ENCODE measurements around the gene PRSS48. TPM values are rescaled to one million over a fixed set of nuclear protein-coding genes. Genes with fewer than 3 reads are reported as not detected.
"Not testable (repeated sequence)": the region's sequence is repeated elsewhere in the genome, so short reads cannot be mapped to it uniquely, and the experiment has no call there.

The PRSS48 gene
- total RNA-seq, 1 donor from 2014 or later, result not detected

- no peak for DNase-seq (ENCODE audit: low spot score in 2 of 2, unreplicated experiment in 2 of 2)
- no peaks in the 10 kb centered on the region for H3K27me3 Mint-ChIP-seq (ENCODE audit: low read depth)
- peaks cover 6% of the 10 kb centered on the region for H3K36me3 Mint-ChIP-seq
- peaks cover 6% of the 10 kb centered on the region for H3K9me3 Mint-ChIP-seq
- TF ChIP-seq CTCF (IDR thresholded peaks at IDR 0.05; ENCODE audit: unreplicated experiment), result no peak
- H3K27ac Mint-ChIP-seq, result peak overlapping the region; percentile 8
- no peak overlapping the region for H3K4me3 Mint-ChIP-seq
- H3K4me1 Mint-ChIP-seq, result peaks cover 14% of the 10 kb centered on the region
These were observed 43.4 kb upstream of the PRSS48 start for GRCh38 chr4:151233600-151233999.

- not testable (repeated sequence) for H3K4me3 Mint-ChIP-seq; H3K27me3 Mint-ChIP-seq (ENCODE audit: low read depth); H3K36me3 Mint-ChIP-seq; H3K27ac Mint-ChIP-seq; DNase-seq (ENCODE audit: low spot score in 2 of 2, unreplicated experiment in 2 of 2); H3K9me3 Mint-ChIP-seq
- peaks cover 19% of the 10 kb centered on the region for H3K4me1 Mint-ChIP-seq
These were observed 41.6 kb upstream of the PRSS48 start for GRCh38 chr4:151235373-151235772.

GRCh38 chr4:151236036-151236435 lies 40.9 kb upstream of the PRSS48 start:
- Mint-ChIP-seq H3K9me3 (no peaks in the 10 kb centered on the region), H3K36me3 (peaks cover 3% of the 10 kb centered on the region), H3K4me1 (peaks cover 19% of the 10 kb centered on the region), H3K27ac (no peak overlapping the region), H3K27me3 (ENCODE audit: low read depth) (no peaks in the 10 kb centered on the region), H3K4me3 (no peak overlapping the region)
- no peak for TF ChIP-seq CTCF (IDR thresholded peaks at IDR 0.05; ENCODE audit: unreplicated experiment)
- DNase-seq (ENCODE audit: low spot score in 2 of 2, unreplicated experiment in 2 of 2), result no peak

GRCh38 chr4:151238477-151238876 lies 38.5 kb upstream of the PRSS48 start:
- TF ChIP-seq CTCF (IDR thresholded peaks at IDR 0.05; ENCODE audit: unreplicated experiment), result no peak
- peaks cover 12% of the 10 kb centered on the region for H3K4me1 Mint-ChIP-seq
- H3K27ac Mint-ChIP-seq, result peak overlapping the region; percentile 58
- peaks cover 2% of the 10 kb centered on the region for H3K36me3 Mint-ChIP-seq
- H3K9me3 Mint-ChIP-seq, result no peaks in the 10 kb centered on the region
- no peak overlapping the region for H3K4me3 Mint-ChIP-seq
- no peaks in the 10 kb centered on the region for H3K27me3 Mint-ChIP-seq (ENCODE audit: low read depth)
- DNase-seq (ENCODE audit: low spot score in 2 of 2, unreplicated experiment in 2 of 2), result no peak

- Mint-ChIP-seq H3K27me3 (ENCODE audit: low read depth) (no peaks in the 10 kb centered on the region), H3K9me3 (no peaks in the 10 kb centered on the region), H3K27ac (no peak overlapping the region), H3K4me1 (peaks cover 12% of the 10 kb centered on the region), H3K4me3 (no peak overlapping the region), H3K36me3 (no peaks in the 10 kb centered on the region)
- no peak for TF ChIP-seq CTCF (IDR thresholded peaks at IDR 0.05; ENCODE audit: unreplicated experiment)
- no peak for DNase-seq (ENCODE audit: low spot score in 2 of 2, unreplicated experiment in 2 of 2)
These were observed 37.4 kb upstream of the PRSS48 start for GRCh38 chr4:151239608-151240007.

GRCh38 chr4:151242305-151242704 lies 34.7 kb upstream of the PRSS48 start:
- Mint-ChIP-seq H3K36me3 (no peaks in the 10 kb centered on the region), H3K4me1 (peaks cover 12% of the 10 kb centered on the region), H3K4me3 (no peak overlapping the region), H3K27ac (no peak overlapping the region), H3K27me3 (ENCODE audit: low read depth) (no peaks in the 10 kb centered on the region), H3K9me3 (no peaks in the 10 kb centered on the region)
- no peak for DNase-seq (ENCODE audit: low spot score in 2 of 2, unreplicated experiment in 2 of 2)
- no peak for TF ChIP-seq CTCF (IDR thresholded peaks at IDR 0.05; ENCODE audit: unreplicated experiment)
